ENCODE results near the gene NFS1.

The NFS1 gene

DNA sequence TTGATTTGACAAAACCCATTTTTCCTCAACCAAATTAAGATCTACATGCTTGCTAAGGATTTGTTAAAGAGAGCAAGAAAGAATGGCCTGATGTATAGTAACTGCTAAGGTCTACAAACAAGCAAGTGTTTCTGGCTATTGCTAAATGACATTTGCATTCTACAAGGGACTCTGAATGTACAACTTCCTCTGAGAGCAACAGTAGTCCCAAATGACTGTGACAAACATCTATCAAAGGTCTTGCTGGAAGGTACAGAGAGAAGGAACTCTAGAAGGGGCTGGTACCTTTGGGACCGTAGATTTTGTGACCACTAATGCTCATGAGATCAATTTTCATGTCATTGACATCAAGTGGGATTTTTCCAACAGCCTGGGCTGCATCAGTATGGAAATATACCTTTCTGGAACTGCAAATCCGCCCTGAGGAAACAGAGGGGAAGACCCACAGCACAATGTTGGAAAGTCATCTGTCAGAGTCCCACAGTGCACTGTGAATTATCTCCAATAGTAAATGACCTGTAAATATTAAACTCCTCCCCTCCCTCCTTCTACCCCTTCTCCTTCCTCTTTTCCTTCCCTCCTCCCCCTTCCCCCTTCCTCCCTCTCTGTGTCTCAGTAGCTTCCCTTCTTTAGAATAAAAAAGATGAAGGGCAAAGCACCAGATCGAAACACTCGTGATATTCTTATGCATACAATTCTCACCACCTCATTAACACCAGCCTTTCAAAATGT, 18.5 kb downstream of the NFS1 start:
- DNase-seq (ENCODE audit: low read depth in 1 of 2, low spot score in 1 of 2) = no peak

DNA sequence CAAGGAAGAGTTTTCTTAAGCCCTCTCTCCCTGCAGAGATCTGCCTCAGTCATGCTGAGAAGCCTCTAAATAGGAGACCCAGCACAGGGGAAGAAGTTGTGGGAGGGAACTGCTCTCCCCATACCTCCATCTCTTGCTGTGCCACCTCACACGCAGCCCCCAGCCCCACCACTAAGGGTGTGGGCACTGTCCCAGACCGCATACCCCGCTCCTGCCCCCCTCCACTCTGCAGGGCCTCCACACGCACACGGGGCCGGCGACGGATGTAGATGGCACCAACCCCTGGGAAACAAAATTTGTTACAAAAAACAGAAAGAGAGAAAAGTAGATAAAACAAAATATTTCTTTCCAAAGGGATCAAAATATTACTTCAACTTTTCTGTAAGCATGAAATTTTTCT, 24.2 kb downstream of the NFS1 start:
- DNase-seq (ENCODE audit: low read depth in 1 of 2, low spot score in 1 of 2) = no peak

GRCh38 chr20:35673884-35674283, 25.3 kb downstream of the NFS1 start:
- DNase-seq (ENCODE audit: low read depth in 1 of 2, low spot score in 1 of 2) = no peak

DNA sequence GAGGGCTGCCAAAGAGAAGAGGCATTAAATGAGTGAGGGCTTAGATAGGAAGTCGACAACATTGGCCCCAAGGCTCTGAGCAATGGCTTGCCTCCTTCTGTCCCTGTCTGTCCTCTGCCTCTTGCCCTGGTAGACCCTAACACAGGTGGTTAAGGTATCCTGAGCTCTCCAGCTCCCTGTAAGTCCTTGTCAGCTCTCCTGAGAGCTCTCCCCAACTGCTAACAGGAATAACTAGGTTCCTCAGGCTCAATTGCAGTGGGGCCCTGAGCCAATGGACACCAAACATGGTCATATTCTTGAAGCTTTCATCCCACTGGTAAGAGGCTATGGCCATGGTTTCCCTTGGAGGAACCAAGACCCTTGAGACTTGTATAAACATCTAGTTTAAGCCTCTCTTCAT, 29.5 kb downstream of the NFS1 start:
- no peak for DNase-seq (ENCODE audit: low read depth in 1 of 2, low spot score in 1 of 2)

DNA sequence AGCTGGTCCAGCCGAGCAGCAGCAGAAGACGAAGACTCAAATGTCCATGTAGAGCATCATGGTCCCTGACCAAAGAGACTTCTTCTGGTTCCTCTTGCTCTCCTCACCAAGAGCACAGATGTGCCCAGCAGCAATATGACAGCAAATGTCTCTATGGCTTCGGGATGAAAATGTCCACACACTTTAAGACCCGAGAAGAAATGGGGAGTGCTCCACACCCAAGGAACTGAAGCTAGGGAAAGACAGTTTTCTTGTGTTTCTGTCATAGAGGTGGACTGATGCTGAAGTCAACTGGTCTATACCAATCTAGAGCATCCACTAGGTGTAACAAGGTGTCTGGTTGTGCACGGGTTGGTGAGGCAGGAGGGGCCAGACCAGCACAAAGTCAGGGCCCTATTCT, 29.9 kb downstream of the NFS1 start:
- no peak for DNase-seq (ENCODE audit: low read depth in 1 of 2, low spot score in 1 of 2)

GRCh38 chr20:35665949-35666288, 33.2 kb downstream of the NFS1 start:
- DNase-seq (ENCODE audit: low read depth in 1 of 2, low spot score in 1 of 2) = no peak

- peak; percentile 88 to 89 for DNase-seq (ENCODE audit: low read depth in 1 of 2, low spot score in 1 of 2)
Measured at GRCh38 chr20:35664466-35665206, 34.5 kb downstream of the NFS1 start, which contains the start of the genes CPNE1 and RBM12. Gene CPNE1, minus strand, starts transcription at chr20:35664900. Its CDS starts 31,977 bp downstream, at chr20:35632923. Gene RBM12, minus strand, starts transcription at chr20:35664900. Its CDS starts 9,578 bp downstream, at chr20:35655322.

- DNase-seq (ENCODE audit: low read depth in 1 of 2, low spot score in 1 of 2) = peak; percentile 42 to 47
Measured at GRCh38 chr20:35663516-35664465, 35.4 kb downstream of the NFS1 start.

DNA sequence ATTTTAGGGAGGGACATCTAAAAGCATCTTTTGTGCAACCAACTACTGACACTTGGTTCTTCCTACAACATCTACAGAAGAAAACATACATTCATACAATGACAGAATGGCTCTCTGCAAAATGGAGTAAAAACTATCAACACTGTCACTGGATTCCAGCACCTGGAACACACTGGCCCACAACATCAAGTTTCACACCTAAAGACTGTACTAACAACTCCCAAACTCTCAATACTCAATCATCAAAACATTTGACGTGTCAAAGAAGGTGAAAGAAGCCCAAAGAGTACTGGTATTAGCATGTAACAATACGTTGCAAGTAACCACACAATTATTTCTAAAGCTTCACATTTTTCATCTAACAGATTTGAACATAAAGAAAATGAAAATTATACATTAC, 36.6 kb downstream of the NFS1 start:
- DNase-seq (ENCODE audit: low read depth in 1 of 2, low spot score in 1 of 2) = no peak

DNA sequence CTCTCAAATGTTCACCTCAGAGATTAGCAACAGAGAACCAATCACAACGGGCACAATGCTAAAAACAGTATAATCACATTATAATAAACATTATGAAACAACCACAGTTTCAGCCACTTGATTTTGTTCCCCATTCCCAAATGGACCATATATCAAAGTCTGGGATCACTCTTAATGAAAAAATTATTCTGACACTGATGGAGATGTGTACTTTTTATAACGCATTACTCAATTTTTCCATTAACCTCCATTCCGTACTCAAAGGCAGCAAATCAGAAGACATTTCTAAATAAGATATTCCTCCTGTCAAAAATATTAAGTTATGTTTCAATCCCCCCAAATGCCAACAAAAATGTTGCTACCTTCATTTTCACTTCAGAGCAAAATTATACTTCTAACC, 37.2 kb downstream of the NFS1 start:
- DNase-seq (ENCODE audit: low read depth in 1 of 2, low spot score in 1 of 2) = no peak

DNA sequence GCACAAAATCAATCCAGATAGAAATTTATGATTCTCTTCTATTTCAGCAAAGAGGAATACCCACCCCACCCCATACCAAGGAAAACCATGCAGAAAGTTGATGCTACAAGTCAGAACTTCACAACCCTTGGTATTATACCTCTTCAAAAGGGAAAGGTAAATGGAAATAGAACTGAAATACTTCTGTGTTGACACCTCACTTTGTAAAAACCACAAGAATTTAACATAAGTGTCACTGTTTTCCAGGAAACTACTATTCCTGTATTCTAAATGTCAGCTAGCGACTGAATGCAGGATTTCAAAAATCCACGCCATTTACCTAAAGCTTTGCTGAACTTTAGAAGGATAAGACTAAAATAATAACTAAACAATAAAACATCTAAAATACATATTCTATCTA, 38.1 kb downstream of the NFS1 start:
- DNase-seq (ENCODE audit: low read depth in 1 of 2, low spot score in 1 of 2) = no peak

GRCh38 chr20:35660122-35660937, 38.8 kb downstream of the NFS1 start:
- no peak for DNase-seq (ENCODE audit: low read depth in 1 of 2, low spot score in 1 of 2)

GRCh38 chr20:35657271-35657670, 41.9 kb downstream of the NFS1 start:
- no peak for DNase-seq (ENCODE audit: low read depth in 1 of 2, low spot score in 1 of 2)

GRCh38 chr20:35654415-35654814, 44.7 kb downstream of the NFS1 start:
- DNase-seq (ENCODE audit: low read depth in 1 of 2, low spot score in 1 of 2) = no peak

- DNase-seq (ENCODE audit: low read depth in 1 of 2, low spot score in 1 of 2) = no peak
Measured at GRCh38 chr20:35653893-35654292, 45.3 kb downstream of the NFS1 start.

- no peak for DNase-seq (ENCODE audit: low read depth in 1 of 2, low spot score in 1 of 2)
Measured at GRCh38 chr20:35653430-35653734, 45.8 kb downstream of the NFS1 start.

DNA sequence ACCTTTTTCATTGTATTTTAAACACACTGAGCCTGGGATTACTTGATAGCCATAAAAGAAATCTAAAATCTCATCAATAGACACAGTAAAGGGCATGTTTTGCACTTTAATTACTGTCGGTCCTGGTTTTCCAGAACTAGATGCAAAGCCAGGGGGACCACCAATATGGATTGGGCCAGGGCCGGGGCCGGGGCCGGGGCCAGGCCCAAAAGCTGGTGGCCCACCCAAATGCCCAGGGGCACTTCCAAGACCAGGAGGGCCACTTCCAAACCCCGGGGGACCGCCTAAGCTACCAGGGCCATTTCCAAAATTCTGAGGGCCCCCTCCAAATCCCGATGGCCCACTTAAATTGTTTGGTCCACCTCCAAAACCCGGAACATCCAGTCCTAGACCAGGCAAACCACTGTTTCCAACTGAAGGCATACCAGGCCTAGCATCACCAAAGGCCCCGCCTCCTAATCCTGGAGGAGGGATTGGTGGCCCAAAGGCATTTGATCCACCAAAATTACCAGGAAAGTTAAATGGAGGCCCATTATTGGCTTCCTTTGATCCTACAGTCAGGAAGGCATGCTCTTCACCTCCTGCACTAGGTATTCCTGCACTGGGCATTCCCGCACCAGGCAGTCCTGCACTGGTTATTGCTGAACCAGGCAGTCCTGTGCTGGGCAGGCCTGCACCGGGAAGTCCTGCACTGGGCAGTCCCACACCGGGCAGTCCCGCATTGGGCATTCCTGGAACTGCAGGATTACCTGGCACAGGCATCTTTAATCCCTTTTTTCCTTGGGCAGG, 46.3 kb downstream of the NFS1 start:
- DNase-seq (ENCODE audit: low read depth in 1 of 2, low spot score in 1 of 2) = no peak

GRCh38 chr20:35651958-35652357, 47.2 kb downstream of the NFS1 start:
- DNase-seq (ENCODE audit: low read depth in 1 of 2, low spot score in 1 of 2) = no peak

DNA sequence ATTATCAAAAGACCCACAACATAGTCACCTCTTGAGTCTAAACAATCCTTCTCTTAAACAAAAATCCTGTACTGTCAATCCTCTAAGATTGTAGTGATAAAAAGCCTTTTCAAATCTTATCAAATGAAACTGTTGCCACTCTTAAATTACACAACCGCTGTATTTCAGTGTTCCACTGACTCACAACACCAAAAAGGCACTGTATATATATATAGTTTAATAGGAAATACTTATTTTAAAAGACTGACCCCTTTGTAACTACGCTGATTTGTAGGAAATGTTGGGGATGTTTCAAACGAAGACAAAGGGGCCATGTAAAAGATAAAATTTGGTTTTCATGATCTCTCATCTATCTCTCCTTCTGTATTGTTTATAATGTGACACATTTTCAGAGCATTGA, 48.5 kb downstream of the NFS1 start:
- no peak for DNase-seq (ENCODE audit: low read depth in 1 of 2, low spot score in 1 of 2)

- DNase-seq (ENCODE audit: low read depth in 1 of 2, low spot score in 1 of 2) = no peak
Measured at GRCh38 chr20:35648836-35649235, 50.3 kb downstream of the NFS1 start.
